LNCAP (cell line): ENCODE results near the gene MCEMP1.

Source experiments
- TF ChIP-seq, protein P1 (sequence below): fragments of 450-650 bp; IDR thresholded peaks from 2 replicates; pipeline ENCODE4 v1.5.1; 2017; ENCODE audit warnings: mild to moderate bottlenecking

The MCEMP1 gene

DNA sequence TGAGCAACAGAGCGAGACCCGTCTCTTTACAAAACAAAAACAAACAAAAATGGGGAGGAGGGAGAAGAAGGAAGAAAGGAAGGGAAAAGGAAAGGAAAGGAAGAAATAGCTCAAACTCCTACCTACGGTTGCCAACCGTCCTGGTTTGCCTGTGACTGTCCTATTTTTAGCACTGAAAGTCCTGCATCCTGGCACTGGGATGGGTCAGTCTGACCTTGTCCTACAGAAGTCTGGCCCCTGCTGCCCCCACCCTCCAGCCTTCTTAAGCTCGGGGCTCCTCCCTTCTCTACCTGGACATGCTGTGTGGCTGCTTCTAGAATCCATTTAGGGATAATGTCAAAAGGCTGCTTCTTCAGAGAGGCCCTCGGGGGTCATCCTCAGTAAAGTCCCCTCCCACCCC is 41.2 kb upstream of the MCEMP1 start:
- TF ChIP-seq, protein P1, sequence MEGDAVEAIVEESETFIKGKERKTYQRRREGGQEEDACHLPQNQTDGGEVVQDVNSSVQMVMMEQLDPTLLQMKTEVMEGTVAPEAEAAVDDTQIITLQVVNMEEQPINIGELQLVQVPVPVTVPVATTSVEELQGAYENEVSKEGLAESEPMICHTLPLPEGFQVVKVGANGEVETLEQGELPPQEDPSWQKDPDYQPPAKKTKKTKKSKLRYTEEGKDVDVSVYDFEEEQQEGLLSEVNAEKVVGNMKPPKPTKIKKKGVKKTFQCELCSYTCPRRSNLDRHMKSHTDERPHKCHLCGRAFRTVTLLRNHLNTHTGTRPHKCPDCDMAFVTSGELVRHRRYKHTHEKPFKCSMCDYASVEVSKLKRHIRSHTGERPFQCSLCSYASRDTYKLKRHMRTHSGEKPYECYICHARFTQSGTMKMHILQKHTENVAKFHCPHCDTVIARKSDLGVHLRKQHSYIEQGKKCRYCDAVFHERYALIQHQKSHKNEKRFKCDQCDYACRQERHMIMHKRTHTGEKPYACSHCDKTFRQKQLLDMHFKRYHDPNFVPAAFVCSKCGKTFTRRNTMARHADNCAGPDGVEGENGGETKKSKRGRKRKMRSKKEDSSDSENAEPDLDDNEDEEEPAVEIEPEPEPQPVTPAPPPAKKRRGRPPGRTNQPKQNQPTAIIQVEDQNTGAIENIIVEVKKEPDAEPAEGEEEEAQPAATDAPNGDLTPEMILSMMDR, result no peak

DNA sequence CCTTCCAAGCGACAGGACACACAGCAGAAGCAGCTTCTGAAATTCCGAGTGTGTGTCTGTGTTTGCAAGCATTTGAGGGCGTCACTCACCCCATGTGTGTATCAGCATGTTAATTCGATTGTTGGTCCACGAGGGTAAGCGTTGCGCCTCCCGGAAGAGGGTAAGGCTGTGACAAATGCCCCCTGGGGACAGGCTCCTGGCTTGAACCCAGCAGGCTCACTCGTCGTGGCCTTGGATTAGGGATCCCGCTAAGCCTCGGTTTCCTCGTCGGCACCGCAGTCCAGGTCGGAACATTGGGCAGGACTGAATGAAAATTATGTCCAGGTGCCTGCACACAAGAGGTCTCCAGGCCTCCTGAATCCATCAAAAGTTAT is 40.6 kb upstream of the MCEMP1 start:
- TF ChIP-seq, protein P1, result no peak

DNA sequence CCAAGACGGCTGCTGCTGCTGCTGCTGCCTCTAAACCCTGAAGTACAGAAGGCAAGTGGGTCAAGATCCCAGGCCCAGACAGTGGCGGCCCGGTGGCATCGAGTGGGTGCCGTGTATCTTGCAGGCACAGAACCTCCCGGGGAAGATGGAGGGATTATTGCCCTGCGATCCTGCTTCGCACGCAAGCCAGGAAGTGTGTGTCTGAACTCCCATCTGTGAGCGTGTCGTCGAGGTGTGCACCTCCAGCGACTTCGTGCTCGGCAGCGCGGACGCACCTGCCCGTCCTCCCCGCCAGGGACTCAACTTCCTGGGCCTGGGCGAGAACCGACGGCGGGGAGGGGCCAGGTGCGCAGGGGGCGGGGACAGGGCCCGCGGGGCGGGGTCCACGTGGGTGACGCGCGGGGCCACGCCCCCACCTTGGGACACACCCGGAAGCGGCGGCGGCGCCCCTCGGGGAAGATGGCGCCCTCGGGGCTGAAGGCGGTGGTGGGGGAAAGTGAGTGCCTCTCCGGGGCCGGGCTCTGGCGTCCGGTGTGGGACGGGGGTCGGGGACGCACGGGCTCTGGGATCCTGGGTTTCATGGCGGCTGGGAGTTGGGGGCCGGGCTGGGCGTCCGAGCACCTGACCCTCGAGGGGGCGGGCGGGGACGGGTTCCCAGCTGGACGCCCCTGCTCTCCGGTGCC is 40.1 kb upstream of the MCEMP1 start, which contains the start of gene STXBP2:
Gene STXBP2, plus strand, starts transcription at position 420 of the 683 bp plus-strand sequence. Its CDS starts 40 bp downstream, at position 460.
- TF ChIP-seq, protein P1, result no peak

DNA sequence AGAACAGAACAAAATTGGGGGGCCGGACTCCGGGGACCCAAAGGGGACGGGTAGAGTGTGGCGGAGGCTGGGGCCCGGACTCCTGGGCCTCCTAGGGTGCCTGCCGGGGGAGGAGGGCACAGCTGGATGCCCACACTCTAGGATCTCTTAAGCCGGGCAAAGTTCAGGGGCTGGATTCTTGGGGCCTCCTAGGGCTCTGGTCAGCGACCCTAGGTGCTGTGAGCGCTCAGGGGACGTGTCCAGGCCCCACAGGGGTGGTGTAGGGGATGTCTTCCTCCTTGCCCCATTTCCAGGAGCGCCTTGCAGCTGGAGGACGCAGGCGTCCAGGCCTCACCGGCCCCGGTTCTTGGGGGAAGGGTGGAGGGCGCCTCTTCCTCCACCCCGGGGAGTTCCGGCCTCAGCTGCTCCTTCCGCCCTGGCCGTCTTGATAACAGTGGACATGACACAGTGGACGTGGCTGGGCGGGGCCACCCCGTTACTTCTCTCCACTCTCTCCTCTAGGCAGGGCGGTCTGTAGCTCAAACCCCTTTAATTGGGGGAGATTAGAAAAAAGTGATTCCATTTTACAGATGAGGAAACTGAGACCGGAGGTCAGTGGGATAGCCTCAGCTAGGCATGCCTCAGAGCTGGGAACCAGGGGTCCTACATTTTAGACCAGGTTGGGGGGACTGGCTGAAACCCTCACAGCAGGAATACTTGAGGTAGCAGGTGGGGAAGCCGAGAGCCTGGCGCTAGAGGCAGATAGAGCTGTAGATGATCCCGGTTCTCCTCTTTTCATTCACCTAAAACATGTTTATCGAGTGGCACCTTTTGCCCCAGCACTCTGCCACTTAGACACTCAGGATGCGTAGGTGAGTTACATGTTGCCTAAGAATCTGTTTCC is 39.3 kb upstream of the MCEMP1 start:
- TF ChIP-seq, protein P1, result no peak

DNA sequence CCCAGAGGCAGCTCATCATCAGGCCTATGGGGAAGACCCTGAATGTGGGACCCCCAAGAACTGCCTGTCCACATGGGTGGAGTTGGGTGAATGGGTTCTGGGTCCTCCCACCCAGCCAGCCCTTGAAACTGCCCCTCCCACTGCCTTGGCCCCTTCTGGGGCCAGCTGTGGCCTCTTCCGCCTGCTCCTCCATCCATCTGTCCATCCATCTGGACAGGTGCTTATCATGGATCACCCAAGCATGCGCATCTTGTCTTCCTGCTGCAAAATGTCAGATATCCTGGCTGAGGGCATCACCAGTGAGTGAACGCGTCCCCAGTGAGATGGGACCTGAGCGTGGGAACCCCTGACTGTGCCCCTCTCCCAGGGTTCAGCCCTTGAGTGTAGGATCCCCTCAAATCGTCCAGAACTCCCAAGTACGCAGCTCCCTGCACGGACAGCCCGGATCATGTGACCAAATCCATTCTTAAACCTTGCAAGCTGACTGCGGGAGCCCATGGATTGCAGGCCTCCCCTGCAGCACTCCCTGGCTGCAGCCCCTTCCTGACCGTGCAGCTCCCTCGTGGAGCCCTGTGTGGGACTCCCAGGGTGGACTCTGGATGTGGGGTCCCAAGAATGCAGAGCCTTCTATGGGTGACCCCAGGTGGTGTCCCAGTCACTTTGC is 38.0 kb upstream of the MCEMP1 start:
- TF ChIP-seq, protein P1, result no peak

DNA sequence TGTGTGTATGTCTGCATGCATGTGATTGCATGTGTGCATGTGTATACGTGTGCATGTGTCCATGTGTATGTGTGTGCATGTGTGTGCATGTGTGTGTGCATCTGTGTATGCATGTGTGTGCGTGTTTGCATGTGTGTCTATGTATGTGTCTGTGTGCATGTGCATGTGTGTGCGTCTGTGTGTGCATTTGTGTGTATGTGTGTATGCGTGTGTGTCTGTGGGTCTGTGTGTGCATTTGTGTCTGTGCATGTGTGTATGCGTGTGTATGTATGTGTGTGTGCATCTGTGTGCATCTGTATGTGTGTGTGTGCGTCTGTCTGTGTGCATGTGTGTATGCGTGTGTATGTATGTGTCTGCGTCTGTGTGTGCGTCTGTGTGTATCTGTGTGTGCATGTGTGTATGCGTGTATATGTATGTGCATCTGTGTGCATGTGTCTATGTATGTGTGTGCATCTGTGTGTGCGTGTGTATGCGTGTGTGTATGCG is 37.0 kb upstream of the MCEMP1 start:
- TF ChIP-seq, protein P1, result no peak

DNA sequence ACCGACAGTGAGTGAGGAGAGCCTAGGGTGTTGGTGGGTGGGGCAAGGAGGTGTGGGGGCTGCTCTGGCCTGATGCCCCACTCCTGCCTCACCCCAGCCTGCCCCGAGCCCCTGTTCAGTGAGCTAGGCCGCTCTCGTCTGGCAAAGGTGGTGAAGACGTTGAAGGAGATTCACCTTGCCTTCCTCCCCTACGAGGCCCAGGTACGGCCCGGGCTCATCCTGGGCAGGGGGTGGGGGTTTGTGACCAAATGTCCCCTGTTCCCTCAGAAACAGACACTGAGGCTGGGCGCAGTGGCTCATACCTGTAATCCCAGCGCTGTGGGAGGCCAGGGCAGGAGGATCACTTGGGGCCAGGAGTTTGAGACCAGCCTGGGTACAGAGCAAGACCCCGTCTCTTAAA is 36.1 kb upstream of the MCEMP1 start:
- TF ChIP-seq, protein P1, result no peak
